Endothelial cell of umbilical vein (primary cell): ENCODE data around the gene DDA1. TPM values are rescaled to one million over a fixed set of nuclear protein-coding genes. Genes with fewer than 3 reads are reported as not detected.

Experiments
- BruUV-seq: library from RNA; stranded (reverse); fragments of 400-500 nt; replicated peaks from 2 replicates; lab custom pipeline; 2021; lab: Mats Ljungman, UMichigan
- CTCF ChIA-PET: fragments of 300-600, 350-600 bp; sonication (Branson Sonifier 250); formaldehyde crosslinking; loops from one replicate; lab custom pipeline; 2021; ENCODE audit warnings: antibody characterized with exemption, inconsistent platforms; lab: Charles Lee
- POLR2A ChIA-PET: fragments of 300-600, 350-600 bp; sonication (Branson Sonifier 250); formaldehyde crosslinking; loops from one replicate; lab custom pipeline; 2021; ENCODE audit warnings: antibody characterized with exemption, inconsistent platforms; lab: Charles Lee
- DNase-seq: peaks from one replicate; pipeline ENCODE4 v3.0.0-alpha.2; 2011; ENCODE audit warnings: low read depth, low spot score
- FAIRE-seq: peaks from 2 replicates; lab custom pipeline; 2011; peaks lifted over from hg19 to GRCh38; lab: Jason Lieb, UNC
- H2AFZ ChIP-seq: 2 replicates; pipeline ENCODE4 v1.6.0; 2012; ENCODE audit warnings: low read depth, low read length, control low read depth, inconsistent platforms
- H3K27ac ChIP-seq: 2 replicates; pipeline ENCODE4 v1.5.1; 2011; ENCODE audit warnings: low read depth, mild to moderate bottlenecking, control low read depth, low read length, moderate library complexity; ENCODE audit not compliant: insufficient read depth
- H3K27me3 ChIP-seq, 2 experiments: 2 replicates each; pipeline versions ENCODE4 v1.6.0 to v1.6.1; 2011; ENCODE audit warnings: low read length in 2 of 2, mixed read lengths in 1 of 2; ENCODE audit not compliant: control insufficient read depth in 2 of 2, insufficient read depth in 2 of 2
- H3K36me3 ChIP-seq, 2 experiments: 2 replicates in 1 of 2; 3 replicates in 1 of 2; pipeline ENCODE4 v1.5.1; 2011; ENCODE audit warnings: low read length in 2 of 2, mild to moderate bottlenecking in 1 of 2, moderate library complexity in 1 of 2; ENCODE audit not compliant: control insufficient read depth in 2 of 2, insufficient read depth in 2 of 2; ENCODE audit errors: extremely low read depth in 1 of 2
- H3K4me1 ChIP-seq: 3 replicates; pipeline ENCODE4 v1.5.1; 2011; ENCODE audit warnings: mild to moderate bottlenecking, low read length; ENCODE audit not compliant: control insufficient read depth, insufficient read depth; ENCODE audit errors: extremely low read depth
- H3K4me2 ChIP-seq: 2 replicates; pipeline ENCODE4 v1.6.1; 2011; ENCODE audit warnings: low read length, control low read depth, mixed read lengths; ENCODE audit not compliant: insufficient read depth
- H3K4me3 ChIP-seq, 3 experiments: fragments of 200-600 bp in 1 of 3; sonication (generic), shearing (Covaris generic) in 1 of 3; replicated peaks in 1 of 3; 2 replicates each; pipeline ENCODE4 v1.5.1; 2011 to 2016; ENCODE audit warnings: control low read depth in 3 of 3, low read length in 3 of 3, mild to moderate bottlenecking in 2 of 3, inconsistent platforms in 1 of 3, low read depth in 1 of 3, moderate library complexity in 1 of 3; ENCODE audit not compliant: insufficient read depth in 1 of 3
- H3K79me2 ChIP-seq: 2 replicates; pipeline ENCODE4 v1.6.0; 2012; ENCODE audit warnings: low read length, inconsistent platforms; ENCODE audit not compliant: control insufficient read depth, insufficient read depth
- H3K9ac ChIP-seq: replicated peaks from 2 replicates; pipeline ENCODE3; 2011; ENCODE audit warnings: low read length, control low read depth; ENCODE audit not compliant: insufficient read depth; ENCODE audit errors: extremely low read depth
- H3K9me1 ChIP-seq: replicated peaks from 3 replicates; pipeline ENCODE4 v1.6.0; 2011; ENCODE audit warnings: mild to moderate bottlenecking, low read length; ENCODE audit not compliant: control insufficient read depth, insufficient read depth; ENCODE audit errors: extremely low read depth
- H3K9me3 ChIP-seq: replicated peaks from 2 replicates; pipeline ENCODE4 v1.5.1; 2012; ENCODE audit warnings: low read length, inconsistent platforms; ENCODE audit not compliant: control insufficient read depth, insufficient read depth
- H4K20me1 ChIP-seq: replicated peaks from 2 replicates; pipeline ENCODE3; 2011; ENCODE audit warnings: mild to moderate bottlenecking, low read length; ENCODE audit not compliant: control insufficient read depth, insufficient read depth; ENCODE audit errors: extremely low read depth
- EZH2 ChIP-seq: IDR thresholded peaks from 2 replicates; pipeline ENCODE4 v1.6.1; 2012; ENCODE audit warnings: borderline replicate concordance, low read depth, mild to moderate bottlenecking, moderate library complexity, low read length, inconsistent platforms; ENCODE audit not compliant: severe bottlenecking
- JUN ChIP-seq: IDR thresholded peaks from 2 replicates; pipeline ENCODE4 v1.6.1; 2011; ENCODE audit warnings: borderline replicate concordance, low read depth; ENCODE audit not compliant: insufficient read length, insufficient read depth
- MAX ChIP-seq: IDR thresholded peaks from 2 replicates; pipeline ENCODE4 v1.6.1; 2011; ENCODE audit not compliant: insufficient read depth, insufficient read length
- MYC ChIP-seq: IDR thresholded peaks from one replicate; pipeline ENCODE4 v1.6.1; 2011; ENCODE audit warnings: mild to moderate bottlenecking, low read depth, low read length
- POLR2AphosphoS5 ChIP-seq: IDR thresholded peaks from 2 replicates; pipeline ENCODE4 v1.6.1; 2012; ENCODE audit warnings: low read depth, mild to moderate bottlenecking, control low read depth, low read length, moderate library complexity; ENCODE audit not compliant: insufficient read depth
- dilution Hi-C: fragments of 300-500 bp; cut with MboI; formaldehyde crosslinking; loops from one replicate; pipeline ENCODE4 v1.15.0; 2019; ENCODE audit warnings: low sequenced_read_pairs; ENCODE audit not compliant: extremely low pct_ligation_motif_present
- intact Hi-C: fragments of 100-400 bp; cut with micrococcal nuclease; formaldehyde crosslinking; loops from one replicate; pipeline ENCODE4 v1.10.0; 2022
- polyA plus RNA-seq, 4 experiments: library from polyadenylated mRNA; depleted of rRNA in 3 of 4; stranded (reverse) in 3 of 4; unstranded in 1 of 4; fragments of >200 nt; gene quantifications; 2 replicates each; pipeline versions ENCODE4 v1.2.1 to v1.2.3, GENCODE V29; 2011 to 2012; ENCODE audit warnings: missing spikeins in 1 of 4
- total RNA-seq: library from RNA; stranded (reverse); gene quantifications from 2 replicates; pipeline ENCODE4 v1.2.3, GENCODE V29; 2021
- TF ChIP-seq, protein P1 (sequence below), 2 donors: IDR thresholded peaks; 1 replicate in 1 of 2; 2 replicates in 1 of 2; pipeline ENCODE4 v1.5.1; 2011; ENCODE audit warnings: low read length in 2 of 2, mild to moderate bottlenecking in 2 of 2, moderate library complexity in 2 of 2, control low read depth in 1 of 2, inconsistent platforms in 1 of 2, low read depth in 1 of 2; ENCODE audit not compliant: insufficient read depth in 1 of 2; ENCODE audit errors: extremely low read depth in 1 of 2

DDA1 gene
- total and polyA plus RNA-seq, 2 donors (not counting 3 experiments of a cell fraction or from before 2014, with no cell fraction given), result 52.9 to 64.7 TPM

GRCh38 chr19:17332677-17333581, 23.6 kb downstream of the DDA1 start:
- BruUV-seq, result no TSS peak
- H3K79me2 ChIP-seq, result no peaks in the 10 kb centered on the region
- dilution Hi-C loops (no loop called here), intact Hi-C loops (no loop called here)
- no peaks in the 10 kb centered on the region for H3K9me1 ChIP-seq
- no peak overlapping the region for H3K9ac ChIP-seq
- POLR2A ChIA-PET, result interaction anchor here (0.5 kb wide), 1 partner anchor 663 kb away, joined by 4 read pairs; no protein-coding TSS in a partner anchor
- no peaks in the 10 kb centered on the region for H3K9me3 ChIP-seq
- TF ChIP-seq MAX, result no peak
- no peak for TF ChIP-seq POLR2AphosphoS5
- no peak for TF ChIP-seq MYC
- TF ChIP-seq, protein P1, sequence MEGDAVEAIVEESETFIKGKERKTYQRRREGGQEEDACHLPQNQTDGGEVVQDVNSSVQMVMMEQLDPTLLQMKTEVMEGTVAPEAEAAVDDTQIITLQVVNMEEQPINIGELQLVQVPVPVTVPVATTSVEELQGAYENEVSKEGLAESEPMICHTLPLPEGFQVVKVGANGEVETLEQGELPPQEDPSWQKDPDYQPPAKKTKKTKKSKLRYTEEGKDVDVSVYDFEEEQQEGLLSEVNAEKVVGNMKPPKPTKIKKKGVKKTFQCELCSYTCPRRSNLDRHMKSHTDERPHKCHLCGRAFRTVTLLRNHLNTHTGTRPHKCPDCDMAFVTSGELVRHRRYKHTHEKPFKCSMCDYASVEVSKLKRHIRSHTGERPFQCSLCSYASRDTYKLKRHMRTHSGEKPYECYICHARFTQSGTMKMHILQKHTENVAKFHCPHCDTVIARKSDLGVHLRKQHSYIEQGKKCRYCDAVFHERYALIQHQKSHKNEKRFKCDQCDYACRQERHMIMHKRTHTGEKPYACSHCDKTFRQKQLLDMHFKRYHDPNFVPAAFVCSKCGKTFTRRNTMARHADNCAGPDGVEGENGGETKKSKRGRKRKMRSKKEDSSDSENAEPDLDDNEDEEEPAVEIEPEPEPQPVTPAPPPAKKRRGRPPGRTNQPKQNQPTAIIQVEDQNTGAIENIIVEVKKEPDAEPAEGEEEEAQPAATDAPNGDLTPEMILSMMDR (IDR thresholded peaks at IDR 0.05; ENCODE audit: extremely low read depth in 1 of 2, insufficient read depth in 1 of 2, low read depth in 1 of 2, low read length in 2 of 2), result no peak
- no peak for TF ChIP-seq EZH2
- no peak for TF ChIP-seq JUN
- H3K4me1 ChIP-seq, result peaks cover 20% of the 10 kb centered on the region
- no peak for FAIRE-seq
- DNase-seq, result peak; percentile 45
- peaks cover 4 to 19% of the 10 kb centered on the region in 2 experiments for H3K27me3 ChIP-seq
- H4K20me1 ChIP-seq, result no peaks in the 10 kb centered on the region
- no peak overlapping the region for H3K4me3 ChIP-seq
- CTCF ChIA-PET, result interaction anchor here (0.6 to 2.5 kb wide), 3 partner anchors 28 to 53 kb away, joined by 3 to 12 read pairs (median 4); partner anchors contain the start of gene MRPL34
- no peak overlapping the region for H2AFZ ChIP-seq
- H3K27ac ChIP-seq, result no peak overlapping the region
- H3K4me2 ChIP-seq, result no peak overlapping the region
- no peaks in the 10 kb centered on the region for H3K36me3 ChIP-seq
